Subcutaneous abdominal adipose tissue (tissue), 5 donors: ENCODE measurements around the gene RASSF1.
"Not testable (repeated sequence)": the region's sequence is repeated elsewhere in the genome, so short reads cannot be mapped to it uniquely, and the experiment has no call there.

Experiments used
- H3K27ac ChIP-seq: one replicate; pipeline ENCODE4 v1.7.0; 2013; ENCODE audit warnings: low read depth, mild to moderate bottlenecking, inconsistent platforms, low read length, moderate library complexity
- H3K27me3 ChIP-seq, 5 donors: one replicate each; pipeline ENCODE4 v1.7.0; 2013; ENCODE audit warnings: low read length in 5 of 5, inconsistent platforms in 1 of 5; ENCODE audit not compliant: control insufficient read depth in 5 of 5, insufficient read depth in 4 of 5
- H3K36me3 ChIP-seq, 5 donors: one replicate each; pipeline ENCODE4 v1.7.0; 2013; ENCODE audit warnings: low read length in 5 of 5; ENCODE audit not compliant: control insufficient read depth in 5 of 5, insufficient read depth in 5 of 5
- H3K4me1 ChIP-seq, 5 donors: one replicate each; pipeline ENCODE4 v1.7.0; 2013; ENCODE audit warnings: low read length in 5 of 5, mild to moderate bottlenecking in 3 of 5, moderate library complexity in 1 of 5; ENCODE audit not compliant: control insufficient read depth in 5 of 5, insufficient read depth in 5 of 5
- H3K4me3 ChIP-seq, 5 donors: one replicate each; pipeline ENCODE4 v1.7.0; 2013; ENCODE audit warnings: low read length in 5 of 5, low read depth in 1 of 5
- H3K9ac ChIP-seq, 5 donors: one replicate each; pipeline ENCODE4 v1.7.0; 2013; ENCODE audit warnings: low read length in 5 of 5, mild to moderate bottlenecking in 4 of 5, moderate library complexity in 3 of 5
- H3K9me3 ChIP-seq, 5 donors: one replicate each; pipeline ENCODE4 v1.7.0; 2013; ENCODE audit warnings: low read length in 5 of 5; ENCODE audit not compliant: control insufficient read depth in 5 of 5
- donor health status: healthy.
- donor health status: healthy.
- donor health status: healthy.
- donor health status: healthy.
- donor health status: healthy.

The RASSF1 gene

DNA sequence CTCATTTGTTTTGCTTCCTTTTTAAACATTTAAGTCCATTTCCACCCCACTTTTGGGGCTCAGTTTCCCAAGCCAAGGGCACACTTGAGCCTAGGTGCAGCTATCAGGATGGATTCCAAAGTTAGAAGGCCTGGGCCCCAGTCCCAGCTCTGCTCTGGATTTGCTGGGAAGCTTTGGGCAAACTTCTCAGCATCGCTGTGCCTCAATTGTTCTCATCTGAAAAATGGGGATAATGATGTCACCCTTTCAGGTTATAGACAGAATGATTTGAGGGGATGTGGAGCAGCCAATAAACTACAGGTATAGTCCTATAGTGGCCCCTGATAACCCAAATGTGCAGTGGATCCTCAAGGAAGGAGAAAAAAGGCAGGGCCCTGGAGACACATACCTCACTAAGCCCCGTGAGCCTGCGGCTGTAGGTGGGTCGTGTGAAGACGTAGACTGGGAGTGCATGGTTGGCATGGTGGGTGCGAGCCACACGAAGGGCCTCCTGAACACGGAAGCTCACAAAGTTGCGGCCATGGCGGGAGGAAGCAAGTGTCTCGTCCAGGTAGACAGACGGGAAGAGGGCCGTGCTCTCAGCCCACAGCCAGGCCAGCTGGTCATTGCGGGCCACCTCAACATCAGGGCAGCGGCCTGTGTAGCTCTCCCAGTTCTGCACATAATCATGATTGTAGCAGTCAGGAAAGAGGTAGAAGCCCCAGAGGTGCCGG, 21.3 kb downstream of the RASSF1 start:
- H3K9me3 ChIP-seq: no peaks in the 10 kb centered on the region
- H3K27ac ChIP-seq: no peak overlapping the region
- H3K4me1 ChIP-seq: peaks cover 28 to 84% (median 73%) of the 10 kb centered on the region in 5 donors
- no peaks in the 10 kb centered on the region for H3K27me3 ChIP-seq
- H3K9ac ChIP-seq: peak overlapping the region in 2 of 5 donors; percentile 10 to 53
- peak overlapping the region; percentile 22 to 95 (median 79) for H3K4me3 ChIP-seq
- H3K36me3 ChIP-seq: peaks cover 0 to 54% (median 49%) of the 10 kb centered on the region in 5 donors

DNA sequence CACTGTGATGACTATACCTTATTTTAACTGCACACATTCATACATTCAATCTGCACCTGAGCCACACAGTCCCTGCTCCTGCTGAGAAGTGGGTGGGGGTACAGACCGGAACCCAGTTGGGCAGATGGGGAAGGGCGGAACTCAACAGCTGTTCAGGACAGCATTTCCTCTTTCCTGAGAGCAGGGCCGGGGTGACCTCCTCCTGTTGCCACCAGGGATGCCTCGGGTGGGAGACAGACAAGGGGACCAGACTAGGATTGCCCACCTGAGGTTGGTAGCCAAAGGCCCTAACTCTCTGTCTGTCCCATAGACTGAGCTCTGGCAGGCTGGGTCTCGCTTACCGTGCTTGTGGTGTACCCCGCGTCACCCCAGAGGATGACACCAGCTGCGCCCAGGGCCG, 22.0 kb downstream of the RASSF1 start:
- Histone ChIP-seq H3K4me1 (peaks cover 26 to 82% (median 71%) of the 10 kb centered on the region in 5 donors), H3K9me3 (no peaks in the 10 kb centered on the region), H3K27ac (no peak overlapping the region), H3K36me3 (peaks cover 0 to 54% (median 49%) of the 10 kb centered on the region in 5 donors), H3K4me3 (peak overlapping the region in 4 of 5 donors; percentile 22 to 95 (median 80)), H3K27me3 (no peaks in the 10 kb centered on the region), H3K9ac (peak overlapping the region in 2 of 5 donors; percentile 10 to 53)

DNA sequence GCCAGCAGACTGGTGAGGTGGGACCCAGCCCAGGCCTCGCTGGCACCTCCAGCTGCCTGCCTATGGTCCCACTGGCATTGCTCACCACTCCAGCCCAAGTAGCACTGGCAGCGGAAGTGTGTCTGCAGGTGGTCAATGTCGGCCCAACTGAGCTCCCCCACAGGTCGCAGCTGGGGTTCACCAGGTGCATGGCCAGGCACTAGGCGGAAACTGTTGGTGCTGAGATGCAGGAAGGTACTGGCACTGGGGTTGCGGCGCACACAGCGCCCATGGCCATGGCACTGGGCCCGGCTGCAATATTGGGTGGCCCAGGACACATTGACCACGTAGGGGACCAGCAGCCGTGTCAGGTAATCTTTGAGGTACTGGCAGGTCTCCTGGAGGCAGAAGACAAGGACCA, 22.5 kb downstream of the RASSF1 start:
- no peaks in the 10 kb centered on the region for H3K27me3 ChIP-seq
- peak overlapping the region in 2 of 5 donors; percentile 28 to 33 for H3K9ac ChIP-seq
- H3K4me1 ChIP-seq: peaks cover 26 to 77% (median 66%) of the 10 kb centered on the region in 5 donors
- peak overlapping the region in 2 of 5 donors; percentile 79 to 81 for H3K4me3 ChIP-seq
- H3K9me3 ChIP-seq: no peaks in the 10 kb centered on the region
- H3K27ac ChIP-seq: no peak overlapping the region
- H3K36me3 ChIP-seq: peaks cover 0 to 54% (median 49%) of the 10 kb centered on the region in 5 donors

DNA sequence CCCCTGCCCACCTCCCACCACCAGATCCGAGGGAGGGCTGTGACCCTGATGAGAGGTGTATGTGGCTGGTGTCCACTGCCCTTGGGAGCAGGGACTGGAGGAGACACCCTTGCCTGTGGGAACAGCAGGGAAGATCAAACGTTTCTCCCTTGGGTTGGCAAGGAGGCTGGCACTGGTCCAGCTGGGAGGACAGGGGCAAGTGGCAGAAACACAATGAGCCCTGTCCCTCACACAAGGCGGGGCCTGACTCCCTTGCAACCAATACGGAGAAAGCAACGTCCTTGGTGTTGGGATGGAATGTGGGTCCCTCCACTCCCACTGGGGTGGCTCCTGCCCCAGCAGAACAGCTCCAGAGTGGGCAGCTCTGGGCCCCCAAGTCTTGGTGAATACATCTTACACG, 23.3 kb downstream of the RASSF1 start:
- H3K9ac ChIP-seq: peak overlapping the region in 1 of 5 donors; percentile 53
- H3K27me3 ChIP-seq: no peaks in the 10 kb centered on the region
- peaks cover 0 to 54% (median 49%) of the 10 kb centered on the region in 5 donors for H3K36me3 ChIP-seq
- no peak overlapping the region for H3K4me3 ChIP-seq
- no peaks in the 10 kb centered on the region for H3K9me3 ChIP-seq
- peak overlapping the region; percentile 23 for H3K27ac ChIP-seq
- peaks cover 26 to 68% (median 57%) of the 10 kb centered on the region in 5 donors for H3K4me1 ChIP-seq

DNA sequence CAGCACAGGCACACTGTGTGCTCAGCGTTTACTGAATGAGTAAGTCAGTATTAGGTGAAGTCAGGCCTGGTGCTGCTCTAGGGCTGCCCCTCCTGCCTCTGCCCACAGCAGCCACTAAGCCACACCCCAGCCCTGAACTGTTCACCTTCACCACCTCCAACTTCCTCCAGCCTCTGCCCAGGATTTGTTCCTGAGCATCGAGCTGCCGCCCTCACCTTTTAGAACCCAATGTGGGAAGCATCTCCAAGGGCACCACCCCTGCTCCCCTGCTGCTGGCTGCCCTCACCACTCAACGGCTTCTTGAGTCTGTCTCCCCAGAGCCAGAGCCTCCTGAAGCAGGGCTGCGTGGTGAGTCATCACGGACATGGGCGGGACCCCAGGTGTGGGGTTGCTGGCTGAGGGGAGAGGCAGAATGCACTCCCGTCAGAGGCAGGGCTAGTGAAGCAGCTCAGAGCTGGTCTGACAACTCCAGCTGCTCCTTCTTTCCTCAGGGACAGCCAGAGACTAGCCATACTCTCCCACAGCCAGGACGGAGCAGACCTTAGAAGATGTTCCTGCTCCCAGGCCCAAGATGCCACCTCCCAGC, 23.9 kb downstream of the RASSF1 start:
- Histone ChIP-seq H3K4me3 (no peak overlapping the region), H3K27me3 (no peaks in the 10 kb centered on the region), H3K4me1 (peaks cover 26 to 63% (median 52%) of the 10 kb centered on the region in 5 donors), H3K27ac (peak overlapping the region; percentile 23), H3K9ac (peak overlapping the region in 1 of 5 donors; percentile 53), H3K9me3 (no peaks in the 10 kb centered on the region), H3K36me3 (peaks cover 0 to 54% (median 49%) of the 10 kb centered on the region in 5 donors)

DNA sequence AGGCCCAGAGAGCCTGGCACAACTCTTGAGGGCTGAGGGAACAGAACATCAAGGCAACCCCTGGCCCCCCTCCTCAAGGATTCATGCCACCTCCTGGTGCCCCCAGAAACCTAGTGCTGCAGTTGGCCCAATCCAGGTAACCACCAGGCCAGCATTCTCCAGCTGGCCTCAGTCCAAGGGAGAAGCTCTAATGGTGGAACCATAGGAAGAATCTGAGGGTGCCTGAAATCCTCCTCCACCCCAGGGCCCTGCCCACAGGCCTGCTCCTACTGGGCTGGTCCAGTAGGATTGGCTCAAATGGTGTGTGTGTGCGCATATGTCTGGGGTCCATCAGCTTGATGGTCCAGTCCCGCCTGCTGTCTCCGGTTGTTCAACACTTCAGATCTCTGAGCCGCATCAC, 25.8 kb downstream of the RASSF1 start:
- H3K27me3 ChIP-seq: no peaks in the 10 kb centered on the region
- no peak overlapping the region for H3K9ac ChIP-seq
- peaks cover 20 to 51% (median 42%) of the 10 kb centered on the region in 5 donors for H3K4me1 ChIP-seq
- H3K9me3 ChIP-seq: no peaks in the 10 kb centered on the region
- H3K36me3 ChIP-seq: peaks cover 0 to 51% (median 47%) of the 10 kb centered on the region in 5 donors
- no peak overlapping the region for H3K4me3 ChIP-seq
- peak overlapping the region; percentile 25 for H3K27ac ChIP-seq

DNA sequence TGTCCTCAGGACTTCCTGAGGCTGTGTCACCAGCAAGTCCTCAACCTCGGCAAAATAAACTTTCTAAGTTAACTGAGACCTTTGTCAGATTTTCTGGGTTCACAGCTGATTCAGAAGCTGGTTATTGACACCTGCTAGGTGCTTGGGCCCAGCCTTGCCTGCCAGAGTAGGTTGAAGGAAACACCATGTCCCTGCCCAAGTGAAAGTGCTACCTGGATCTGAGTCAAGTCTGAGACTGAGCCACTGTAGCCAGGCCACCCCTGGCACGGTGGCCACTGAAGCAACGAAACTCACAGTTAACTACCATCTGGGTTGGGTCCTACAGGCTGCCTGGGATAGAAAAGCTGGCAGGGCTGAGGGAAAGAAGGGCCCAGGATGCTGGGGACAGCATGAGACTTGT, 26.3 kb downstream of the RASSF1 start:
- Histone ChIP-seq H3K4me3 (no peak overlapping the region), H3K27me3 (no peaks in the 10 kb centered on the region), H3K9me3 (no peaks in the 10 kb centered on the region), H3K9ac (peak overlapping the region in 1 of 5 donors; percentile 5), H3K4me1 (peaks cover 16 to 46% (median 37%) of the 10 kb centered on the region in 5 donors), H3K36me3 (peaks cover 0 to 46% (median 42%) of the 10 kb centered on the region in 5 donors), H3K27ac (peak overlapping the region; percentile 25)

DNA sequence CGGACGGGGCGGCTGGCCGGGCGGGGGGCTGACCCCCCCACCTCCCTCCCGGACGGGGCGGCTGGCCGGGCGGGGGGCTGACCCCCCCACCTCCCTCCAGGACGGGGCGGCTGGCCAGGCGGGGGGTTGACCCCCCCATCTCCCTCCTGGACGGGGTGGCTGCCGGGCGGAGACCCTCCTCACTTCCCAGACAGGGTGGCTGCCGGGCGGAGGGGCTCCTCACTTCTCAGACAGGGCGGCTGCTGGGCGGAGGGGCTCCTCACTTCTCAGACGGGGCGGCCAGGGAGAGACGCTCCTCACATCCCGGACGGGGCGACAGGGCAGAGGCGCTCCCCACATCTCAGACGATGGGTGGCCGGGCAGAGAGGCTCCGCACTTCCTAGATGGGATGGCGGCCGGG, 28.6 kb downstream of the RASSF1 start:
- Histone ChIP-seq H3K36me3 (peaks cover 0 to 27% (median 20%) of the 10 kb centered on the region in 5 donors), H3K4me1 (peaks cover 3 to 23% (median 17%) of the 10 kb centered on the region in 5 donors)
- H3K27me3 ChIP-seq, H3K4me3 ChIP-seq, H3K9me3 ChIP-seq, H3K9ac ChIP-seq, H3K27ac ChIP-seq: not testable (repeated sequence)

DNA sequence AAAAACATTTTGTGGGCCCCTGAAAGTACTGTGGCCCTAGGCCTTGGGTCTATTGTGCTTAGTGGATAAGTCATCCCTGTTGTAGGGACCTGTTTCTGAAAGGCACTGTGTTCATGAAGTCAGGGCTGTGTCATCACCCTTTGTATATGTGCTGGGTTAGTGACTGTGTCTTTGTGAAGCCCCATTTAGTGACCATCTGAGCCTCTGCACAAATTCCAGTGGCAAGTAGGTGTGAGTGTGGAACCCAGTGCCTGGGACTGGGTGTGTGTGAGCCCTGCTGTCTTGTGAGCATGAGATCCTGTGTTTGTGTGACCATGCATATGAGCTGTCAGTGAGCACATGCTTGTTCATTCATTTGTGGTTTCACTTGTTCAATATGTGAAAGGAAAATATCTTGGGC, 36.0 kb downstream of the RASSF1 start:
- no peaks in the 10 kb centered on the region for H3K36me3 ChIP-seq
- H3K9ac ChIP-seq: no peak overlapping the region
- H3K4me1 ChIP-seq: peaks cover 13 to 37% (median 27%) of the 10 kb centered on the region in 5 donors
- H3K27me3 ChIP-seq: no peaks in the 10 kb centered on the region
- H3K27ac ChIP-seq: no peak overlapping the region
- H3K4me3 ChIP-seq: no peak overlapping the region
- H3K9me3 ChIP-seq: no peaks in the 10 kb centered on the region
